ENCODE data around the gene LRSAM1.

GRCh38 chr9:127463382-127463781, 12.1 kb downstream of the LRSAM1 start:
- TF ChIP-seq CTCF (IDR thresholded peaks at IDR 0.05) = no peak
- TF ChIP-seq POLR2A (IDR thresholded peaks at IDR 0.05) = no peak
- no peak for TF ChIP-seq EP300 (IDR thresholded peaks at IDR 0.05)

Data from upper lobe of left lung (tissue), 4 donors.